AG09309 (cell line): ENCODE measurements around the gene CTU2.

Experiments used
- DNase-seq: peaks from one replicate; pipeline ENCODE4 v3.0.0-alpha.2; 2010; ENCODE audit warnings: low read depth
- H3K4me3 ChIP-seq: 2 replicates; pipeline ENCODE4 v1.5.1; 2011; ENCODE audit warnings: mild to moderate bottlenecking, low read depth, low read length, moderate library complexity; ENCODE audit not compliant: control insufficient read depth
- TF ChIP-seq, protein P1 (sequence below): IDR thresholded peaks from 2 replicates; pipeline ENCODE4 v1.5.1; 2011; ENCODE audit warnings: mild to moderate bottlenecking, low read depth, low read length, inconsistent platforms; ENCODE audit not compliant: insufficient read depth, control insufficient read depth; ENCODE audit errors: missing control alignments

CTU2 gene

DNA sequence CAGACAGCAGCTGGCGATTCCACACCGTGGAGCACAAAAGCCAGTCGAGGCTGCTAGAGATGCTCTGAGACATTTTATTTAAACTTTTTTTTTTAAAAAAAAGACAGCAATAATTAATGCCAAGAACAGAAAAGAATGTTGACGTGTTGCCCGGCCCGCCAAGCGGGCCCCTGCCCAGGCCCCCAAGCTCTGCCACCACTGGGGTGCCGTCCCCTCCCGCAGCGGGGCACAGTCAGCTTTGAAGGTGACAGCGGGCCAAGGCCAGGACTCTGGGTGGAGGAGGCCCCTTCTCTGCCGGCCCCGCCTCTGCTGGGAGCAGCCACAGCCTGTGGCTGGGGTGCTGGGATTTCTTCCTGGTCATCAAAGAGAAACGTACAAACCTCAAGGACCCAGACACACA is 9.9 kb upstream of the CTU2 start:
- TF ChIP-seq, protein P1, sequence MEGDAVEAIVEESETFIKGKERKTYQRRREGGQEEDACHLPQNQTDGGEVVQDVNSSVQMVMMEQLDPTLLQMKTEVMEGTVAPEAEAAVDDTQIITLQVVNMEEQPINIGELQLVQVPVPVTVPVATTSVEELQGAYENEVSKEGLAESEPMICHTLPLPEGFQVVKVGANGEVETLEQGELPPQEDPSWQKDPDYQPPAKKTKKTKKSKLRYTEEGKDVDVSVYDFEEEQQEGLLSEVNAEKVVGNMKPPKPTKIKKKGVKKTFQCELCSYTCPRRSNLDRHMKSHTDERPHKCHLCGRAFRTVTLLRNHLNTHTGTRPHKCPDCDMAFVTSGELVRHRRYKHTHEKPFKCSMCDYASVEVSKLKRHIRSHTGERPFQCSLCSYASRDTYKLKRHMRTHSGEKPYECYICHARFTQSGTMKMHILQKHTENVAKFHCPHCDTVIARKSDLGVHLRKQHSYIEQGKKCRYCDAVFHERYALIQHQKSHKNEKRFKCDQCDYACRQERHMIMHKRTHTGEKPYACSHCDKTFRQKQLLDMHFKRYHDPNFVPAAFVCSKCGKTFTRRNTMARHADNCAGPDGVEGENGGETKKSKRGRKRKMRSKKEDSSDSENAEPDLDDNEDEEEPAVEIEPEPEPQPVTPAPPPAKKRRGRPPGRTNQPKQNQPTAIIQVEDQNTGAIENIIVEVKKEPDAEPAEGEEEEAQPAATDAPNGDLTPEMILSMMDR, result no peak
- no peak for DNase-seq
- no peak overlapping the region for H3K4me3 ChIP-seq

DNA sequence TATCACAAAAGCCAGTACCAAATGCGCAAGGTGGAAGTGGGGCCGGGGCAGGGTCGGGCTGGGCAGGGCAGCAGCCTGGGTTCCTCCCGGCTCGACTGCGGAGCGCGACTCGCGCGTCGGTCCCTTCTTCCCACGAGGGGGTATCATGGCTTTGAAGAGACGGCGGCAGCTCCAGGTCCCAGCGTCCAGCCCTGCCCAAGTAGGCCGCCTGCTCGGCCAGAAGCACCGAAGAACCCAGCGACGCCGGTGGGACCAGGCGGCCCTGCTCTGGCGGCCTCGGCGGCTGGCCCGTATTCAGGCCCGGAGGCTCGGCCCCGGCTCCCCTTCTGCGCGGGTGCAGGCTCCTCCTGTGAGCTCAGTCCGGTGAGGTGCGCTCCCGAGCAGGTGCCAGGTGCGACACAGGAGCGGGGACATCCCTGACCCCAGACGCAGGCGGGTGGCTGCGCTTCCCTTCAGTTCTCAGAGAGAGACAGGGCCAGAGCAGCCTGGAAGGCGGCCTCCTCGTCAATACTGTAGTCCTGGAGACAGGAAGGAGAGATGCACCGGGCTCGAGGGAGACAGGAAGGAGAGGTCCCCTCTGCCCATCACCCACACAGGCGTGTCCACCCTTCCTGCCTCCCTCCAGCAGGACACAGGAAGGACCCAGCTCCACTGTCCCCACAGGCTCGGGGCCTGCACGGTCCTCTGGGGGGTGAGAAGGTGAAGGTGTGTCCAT is 9.0 kb upstream of the CTU2 start:
- TF ChIP-seq, protein P1, result no peak
- H3K4me3 ChIP-seq, result no peak overlapping the region
- DNase-seq, result no peak

DNA sequence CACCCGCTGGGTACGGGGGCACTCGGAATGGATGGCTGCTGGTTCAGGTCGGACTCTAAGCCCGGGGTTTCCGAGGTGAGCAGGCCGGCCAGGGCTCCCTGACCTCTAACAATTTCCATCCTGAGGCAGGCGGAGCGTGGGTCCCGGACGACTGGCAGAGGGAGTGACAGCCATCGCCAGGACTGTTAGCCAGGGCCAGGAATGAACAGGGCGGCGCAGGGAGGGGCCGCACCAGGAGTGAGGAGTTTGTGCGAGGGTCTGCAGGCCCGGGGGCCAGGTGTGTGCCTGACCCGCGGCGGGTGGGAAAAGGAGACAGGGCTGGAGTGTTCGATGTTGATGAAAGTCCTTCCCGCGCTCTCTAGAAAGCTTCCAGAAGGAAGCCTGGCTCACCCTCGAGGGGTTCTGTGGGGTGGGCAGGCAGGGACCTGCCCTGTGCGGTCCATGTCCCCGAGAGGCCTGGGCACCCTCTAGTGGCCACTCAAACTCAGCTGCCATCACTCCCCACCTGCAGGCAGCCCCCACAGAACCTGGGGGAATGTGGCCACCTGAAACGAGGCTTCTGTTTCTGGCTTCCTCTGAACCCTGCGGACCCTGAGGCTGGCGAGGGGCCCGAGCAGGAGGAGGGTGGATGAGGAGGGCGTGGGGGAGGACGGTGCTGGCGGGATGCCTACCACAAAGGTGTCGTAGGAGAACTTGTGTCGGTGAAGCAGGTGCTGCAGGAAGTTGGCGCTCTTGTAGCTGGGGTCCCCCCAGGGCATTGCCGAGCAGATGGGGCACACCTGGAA is 8.3 kb upstream of the CTU2 start:
- no peak for DNase-seq
- no peak overlapping the region for H3K4me3 ChIP-seq
- TF ChIP-seq, protein P1, result peak; percentile 34

DNA sequence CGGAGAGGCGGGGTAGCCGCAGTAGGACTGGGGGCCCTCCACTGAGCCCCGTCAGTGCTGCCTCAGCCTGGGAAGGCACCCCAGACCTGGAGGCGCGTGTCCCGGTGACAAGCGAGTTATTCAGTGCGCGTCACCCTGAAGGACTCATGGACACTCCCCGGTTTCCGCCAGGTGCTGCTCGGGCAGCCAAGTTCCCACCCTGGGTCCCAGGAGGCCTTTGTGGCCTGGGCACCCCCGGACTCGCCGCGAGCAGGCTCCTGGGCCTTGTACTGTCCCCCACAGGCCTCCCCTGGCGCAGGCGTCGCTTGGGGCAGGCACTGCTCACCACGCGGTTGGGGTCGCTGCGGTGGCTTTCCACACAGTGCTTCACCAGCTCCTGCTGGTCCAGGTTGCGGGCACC is 7.7 kb upstream of the CTU2 start:
- no peak overlapping the region for H3K4me3 ChIP-seq
- DNase-seq, result no peak
- TF ChIP-seq, protein P1, result no peak

DNA sequence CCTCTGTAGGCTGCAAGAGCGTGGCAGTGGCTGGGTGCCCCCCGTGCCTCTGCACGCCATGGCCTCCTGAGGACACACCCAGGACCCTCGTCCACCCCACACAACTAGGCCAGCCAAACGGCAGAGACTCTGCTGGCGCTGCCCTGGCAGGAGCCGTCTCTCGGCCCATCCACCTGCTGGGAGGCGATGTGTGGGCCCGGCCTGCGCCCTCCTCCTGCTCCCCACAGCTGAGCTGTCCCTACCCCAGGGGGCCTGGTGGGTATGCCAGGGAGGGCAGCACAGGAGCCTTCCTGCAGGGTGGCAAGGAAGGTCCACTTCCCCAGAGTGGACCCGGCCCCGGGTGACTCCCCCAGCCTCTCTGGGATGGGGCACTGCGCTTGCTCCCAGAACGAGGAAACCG is 7.1 kb upstream of the CTU2 start:
- TF ChIP-seq, protein P1, result no peak
- no peak for DNase-seq
- no peak overlapping the region for H3K4me3 ChIP-seq

DNA sequence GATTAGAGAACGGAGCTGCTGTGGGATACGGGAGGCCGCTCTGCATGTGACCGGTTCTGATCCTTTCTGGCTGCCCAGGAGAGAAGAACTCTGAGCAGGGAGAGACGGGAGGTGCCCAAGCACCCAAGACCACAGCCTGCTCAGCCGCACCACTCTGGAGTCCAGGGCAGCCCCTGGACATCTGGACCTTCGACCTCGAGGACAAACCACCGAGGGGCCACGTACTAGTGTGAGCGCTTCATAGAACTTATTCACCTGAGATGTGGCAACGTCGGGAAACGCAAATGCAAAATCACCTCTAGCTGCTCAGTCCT is 6.0 kb upstream of the CTU2 start:
- DNase-seq, result no peak
- H3K4me3 ChIP-seq, result no peak overlapping the region
- TF ChIP-seq, protein P1, result no peak
